IMR-90 (cell line): ENCODE results near the gene KCNQ2. TPM values are rescaled to one million over a fixed set of nuclear protein-coding genes. Genes with fewer than 3 reads are reported as not detected.
A peak's percentile ranks its signal among the peaks of the same experiment; 100 is the strongest.

Source experiments
- ATAC-seq: fragments of 200-7000 bp; cut with Tn5 transposase; 2 replicates; pipeline ENCODE4 v1.9.1; 2020; ENCODE audit warnings: low read depth, mild to moderate bottlenecking, moderate library complexity
- BruUV-seq: library from RNA; stranded (reverse); fragments of 400-500 nt; replicated peaks from 2 replicates; lab custom pipeline; 2021; lab: Mats Ljungman, UMichigan
- CTCF ChIA-PET: fragments of 300-600 bp; formaldehyde crosslinking; extraction: SDS; loops from one replicate; lab custom pipeline; 2021; ENCODE audit warnings: antibody characterized with exemption; lab: Yijun Ruan, JAX
- POLR2A ChIA-PET: fragments of 300-600 bp; sonication (Branson Sonifier 250); formaldehyde crosslinking; loops from one replicate; lab custom pipeline; 2022; ENCODE audit warnings: antibody characterized with exemption; ENCODE audit not compliant: unreplicated experiment; lab: Charles Lee
- DNase-seq: peaks from one replicate; pipeline ENCODE4 v3.0.0; 2013
- H2AFZ ChIP-seq: replicated peaks from 2 replicates; pipeline ENCODE3; 2013; ENCODE audit warnings: low read length, mild to moderate bottlenecking; ENCODE audit not compliant: poor library complexity
- H2AK5ac ChIP-seq: 2 replicates; pipeline ENCODE4 v1.6.1; 2013; ENCODE audit warnings: low read depth, low read length, inconsistent platforms
- H2AK9ac ChIP-seq: replicated peaks from 2 replicates; pipeline ENCODE3; 2013; ENCODE audit warnings: mild to moderate bottlenecking, low read depth, low read length, moderate library complexity; ENCODE audit not compliant: poor library complexity
- H2BK120ac ChIP-seq: 2 replicates; pipeline ENCODE4 v1.6.1; 2013; ENCODE audit warnings: low read depth, low read length, inconsistent platforms
- H2BK15ac ChIP-seq: 3 replicates; pipeline ENCODE4 v1.6.1; 2013; ENCODE audit warnings: low read depth, low read length, inconsistent platforms
- H2BK20ac ChIP-seq: 2 replicates; pipeline ENCODE4 v1.6.1; 2013; ENCODE audit warnings: low read depth, mild to moderate bottlenecking, inconsistent platforms, low read length, moderate library complexity
- H2BK5ac ChIP-seq: 2 replicates; pipeline ENCODE4 v1.6.1; 2013; ENCODE audit warnings: mild to moderate bottlenecking, low read depth, low read length, inconsistent platforms; ENCODE audit not compliant: poor library complexity, severe bottlenecking
- H3K14ac ChIP-seq: replicated peaks from 2 replicates; pipeline ENCODE4 v1.6.1; 2013; ENCODE audit warnings: low read depth, low read length, inconsistent platforms
- H3K18ac ChIP-seq: 2 replicates; pipeline ENCODE4 v1.6.1; 2013; ENCODE audit warnings: low read depth, low read length, control low read depth
- H3K23ac ChIP-seq: 2 replicates; pipeline ENCODE4 v1.6.1; 2013; ENCODE audit warnings: low read depth, low read length, inconsistent platforms
- H3K27ac ChIP-seq: 2 replicates; pipeline ENCODE4 v1.5.1; 2013; ENCODE audit warnings: mild to moderate bottlenecking, control low read depth, low read length; ENCODE audit not compliant: insufficient read depth
- H3K27me3 ChIP-seq: 2 replicates; pipeline ENCODE4 v1.6.1; 2013; ENCODE audit warnings: low read length; ENCODE audit not compliant: control insufficient read depth, insufficient read depth
- H3K36me3 ChIP-seq: 2 replicates; pipeline ENCODE4 v1.6.1; 2013; ENCODE audit warnings: low read length, mixed read lengths; ENCODE audit not compliant: control insufficient read depth, insufficient read depth
- H3K4ac ChIP-seq: 2 replicates; pipeline ENCODE4 v1.6.1; 2013; ENCODE audit warnings: low read depth, low read length, inconsistent platforms
- H3K4me1 ChIP-seq: 2 replicates; pipeline ENCODE4 v1.6.1; 2013; ENCODE audit warnings: low read length, mixed read lengths; ENCODE audit not compliant: control insufficient read depth, insufficient read depth
- H3K4me2 ChIP-seq: 2 replicates; pipeline ENCODE4 v1.6.1; 2013; ENCODE audit warnings: low read depth, mild to moderate bottlenecking, control low read depth, low read length, moderate library complexity
- H3K4me3 ChIP-seq: 2 replicates; pipeline ENCODE4 v1.5.1; 2013; ENCODE audit warnings: low read depth, mild to moderate bottlenecking, control low read depth, low read length, moderate library complexity; ENCODE audit not compliant: insufficient read depth
- H3K56ac ChIP-seq: 2 replicates; pipeline ENCODE4 v1.6.1; 2013; ENCODE audit warnings: low read length, inconsistent platforms; ENCODE audit not compliant: insufficient read depth; ENCODE audit errors: extremely low read depth
- H3K79me1 ChIP-seq, 2 experiments: 2 replicates each; pipeline ENCODE4 v1.6.1; 2013; ENCODE audit warnings: low read length in 2 of 2, inconsistent platforms in 1 of 2, low read depth in 1 of 2
- H3K9ac ChIP-seq: 2 replicates; pipeline ENCODE4 v1.6.1; 2013; ENCODE audit warnings: low read depth, low read length, control low read depth
- H3K9me1 ChIP-seq: 2 replicates; pipeline ENCODE4 v1.6.1; 2013; ENCODE audit warnings: low read length, inconsistent platforms; ENCODE audit not compliant: insufficient read depth
- H3K9me3 ChIP-seq: 2 replicates; pipeline ENCODE4 v1.6.1; 2013; ENCODE audit warnings: low read length; ENCODE audit not compliant: control insufficient read depth, insufficient read depth
- H4K20me1 ChIP-seq: 2 replicates; pipeline ENCODE4 v1.6.1; 2013; ENCODE audit warnings: low read length, inconsistent platforms; ENCODE audit not compliant: insufficient read depth
- H4K5ac ChIP-seq: 2 replicates; pipeline ENCODE4 v1.6.1; 2013; ENCODE audit warnings: mild to moderate bottlenecking, low read depth, low read length, control low read depth
- H4K8ac ChIP-seq, 2 experiments: 2 replicates each; pipeline ENCODE4 v1.6.1; 2013; ENCODE audit warnings: low read depth in 2 of 2, low read length in 2 of 2, control low read depth in 1 of 2, inconsistent platforms in 1 of 2
- H4K91ac ChIP-seq: 2 replicates; pipeline ENCODE4 v1.6.1; 2013; ENCODE audit warnings: low read depth, low read length, inconsistent platforms; ENCODE audit not compliant: insufficient read depth
- BHLHE40 ChIP-seq: fragments of 150-350 bp; IDR thresholded peaks from 2 replicates; pipeline ENCODE4 v1.6.1; 2016; ENCODE audit warnings: mild to moderate bottlenecking, low read depth, low read length
- CEBPB ChIP-seq: IDR thresholded peaks from 2 replicates; pipeline ENCODE4 v1.6.1; 2012; ENCODE audit warnings: low read depth, low read length, improper control_type of control experiment
- CHD1 ChIP-seq: IDR thresholded peaks from 2 replicates; pipeline ENCODE4 v1.6.1; 2012; ENCODE audit warnings: low read depth, low read length, improper control_type of control experiment
- CTCF ChIP-seq: conservative IDR thresholded peaks from 2 replicates; pipeline ENCODE4 v1.5.1; 2012; ENCODE audit warnings: mild to moderate bottlenecking, low read depth, low read length, improper control_type of control experiment
- ELK1 ChIP-seq: fragments of 150-350 bp; IDR thresholded peaks from 2 replicates; pipeline ENCODE4 v1.6.1; 2016; ENCODE audit warnings: low read depth, mild to moderate bottlenecking, low read length, moderate library complexity, borderline replicate concordance
- FOS ChIP-seq: fragments of 150-350 bp; IDR thresholded peaks from 2 replicates; pipeline ENCODE4 v1.6.1; 2016; ENCODE audit warnings: low read depth, low read length
- MAZ ChIP-seq: IDR thresholded peaks from 2 replicates; pipeline ENCODE4 v1.6.1; 2012; ENCODE audit warnings: low read depth, mild to moderate bottlenecking, low read length, improper control_type of control experiment, moderate library complexity, borderline replicate concordance
- NFE2L2 ChIP-seq: fragments of 150-350 bp; IDR thresholded peaks from 2 replicates; pipeline ENCODE4 v1.6.1; 2016; ENCODE audit warnings: low read depth, mild to moderate bottlenecking, low read length
- POLR2A ChIP-seq: IDR thresholded peaks from 2 replicates; pipeline ENCODE4 v1.6.1; 2012; ENCODE audit warnings: mild to moderate bottlenecking, low read depth, low read length
- RAD21 ChIP-seq: IDR thresholded peaks from 2 replicates; pipeline ENCODE4 v1.6.1; 2012; ENCODE audit warnings: low read length, improper control_type of control experiment
- RCOR1 ChIP-seq: IDR thresholded peaks from 2 replicates; pipeline ENCODE4 v1.6.1; 2012; ENCODE audit warnings: mild to moderate bottlenecking, low read length, improper control_type of control experiment; ENCODE audit not compliant: insufficient replicate concordance
- RFX5 ChIP-seq: IDR thresholded peaks from 2 replicates; pipeline ENCODE4 v1.8.0; 2012; ENCODE audit warnings: low read depth, mild to moderate bottlenecking, low read length, moderate library complexity
- SMC3 ChIP-seq: fragments of 150-350 bp; IDR thresholded peaks from 2 replicates; pipeline ENCODE4 v1.6.1; 2016; ENCODE audit warnings: low read depth, mild to moderate bottlenecking, antibody characterized with exemption, low read length, moderate library complexity
- USF2 ChIP-seq: fragments of 150-350 bp; IDR thresholded peaks from 2 replicates; pipeline ENCODE4 v1.6.1; 2017; ENCODE audit warnings: mild to moderate bottlenecking, antibody characterized with exemption, low read length, low read depth
- WGBS, 2 experiments: methylation state at CpG; one replicate each; pipeline versions ENCODE4 v1.1.5 to v1.1.7; 2013; ENCODE audit warnings: missing lambda C conversion rate in 2 of 2; ENCODE audit not compliant: insufficient read length in 1 of 2; ENCODE audit errors: extremely low coverage in 2 of 2; 5-methylcytosine and 5-hydroxymethylcytosine counted together
- dilution Hi-C: fragments of 300-500 bp; cut with HindIII; formaldehyde crosslinking; loops from one replicate; pipeline ENCODE4 v1.14.3; 2018; ENCODE audit warnings: low sequenced_read_pairs; ENCODE audit not compliant: unreplicated experiment
- in situ Hi-C: fragments of 300-500 bp; cut with MboI; formaldehyde crosslinking; loops from 3 replicates; pipeline ENCODE4 v1.14.3; 2019; ENCODE audit warnings: low sequenced_read_pairs, inconsistent platforms, mixed read lengths
- intact Hi-C: fragments of 100-400 bp; cut with micrococcal nuclease; formaldehyde crosslinking; loops from 2 replicates; pipeline ENCODE4 v1.10.0; 2022
- polyA plus RNA-seq, 3 experiments: library from polyadenylated mRNA; depleted of rRNA; stranded (reverse); fragments of >200 nt; gene quantifications; 2 replicates each; pipeline ENCODE4 v1.2.3, GENCODE V29; 2012; ENCODE audit warnings: low replicate concordance in 1 of 3
- total RNA-seq: library from RNA; depleted of rRNA; stranded (reverse); fragments of >200 nt; gene quantifications from 2 replicates; pipeline ENCODE4 v1.2.3, GENCODE V29; 2012

The KCNQ2 gene
- total and polyA plus RNA-seq, 2 of the 4 experiments (the other 2 are of a cell fraction): 0.02 TPM; not detected in 1

- Histone ChIP-seq H4K91ac (no peak overlapping the region), H2AFZ (peak overlapping the region; percentile 82), H2BK120ac (no peak overlapping the region), H3K27me3 (peaks cover 15% of the 10 kb centered on the region), H3K9ac (no peak overlapping the region), H3K27ac (no peak overlapping the region), H3K4me1 (0 out of 2 replicates have a peak, but pooled peaks cover 3% of the 10 kb centered on the region), H3K4me2 (peak overlapping the region; percentile 93), H3K9me1 (no peaks in the 10 kb centered on the region), H3K9me3 (no peaks in the 10 kb centered on the region), H2AK5ac (no peak overlapping the region), H4K5ac (no peak overlapping the region), H2BK15ac (no peak overlapping the region), H2AK9ac (no peak overlapping the region), H3K23ac (no peak overlapping the region), H3K4ac (no peak overlapping the region), H4K8ac (no peak overlapping the region), H3K4me3 (peak overlapping the region; percentile 27; the same call in 1 of the 2 replicates), H2BK20ac (no peak overlapping the region), H3K56ac (no peak overlapping the region), H3K36me3 (no peaks in the 10 kb centered on the region), H3K18ac (no peak overlapping the region), H3K14ac (no peak overlapping the region), H3K79me1 (no peaks in the 10 kb centered on the region), H2BK5ac (no peak overlapping the region), H4K20me1 (peaks cover 4% of the 10 kb centered on the region)
- BruUV-seq: no TSS peak
- ChIA-PET POLR2A (no interaction called here), CTCF (interaction anchor here (0.5 to 1.2 kb wide), 4 partner anchors 14 to 155 kb away, joined by 3 to 8 read pairs (median 4); partner anchors contain the start of gene PPDPF)
- TF ChIP-seq USF2 (no peak), CTCF (peak; percentile 75), CHD1 (no peak), CEBPB (no peak), NFE2L2 (no peak), SMC3 (peak; percentile 58), RAD21 (peak; percentile 58), RCOR1 (peak; percentile 66), RFX5 (no peak), FOS (no peak), POLR2A (no peak), BHLHE40 (no peak), ELK1 (no peak), MAZ (peak; percentile 33; the same call in 1 of the 2 replicates)
- 10% methylated on average over 14 of the region's 48 CpGs; no CpG with 5 or more reads in 1 of the 2 experiments for WGBS, 2 experiments
- DNase-seq (peak; percentile 28), ATAC-seq (peak; percentile 82)
- in situ Hi-C loops (no loop called here), dilution Hi-C loops (no loop called here), intact Hi-C loops (no loop called here)
These were observed 23.5 kb upstream of the KCNQ2 start for GRCh38 chr20:63495741-63496595.
